H1 (cell line): ENCODE data around the gene TOP3B. TPM values are rescaled to one million over a fixed set of nuclear protein-coding genes. Genes with fewer than 3 reads are reported as not detected.

ENCODE experiments used
- CTCF ChIA-PET: fragments of 300-600 bp; sonication (Branson Sonifier 250); formaldehyde crosslinking; loops from one replicate; lab custom pipeline; 2021; ENCODE audit not compliant: partially characterized antibody; lab: Charles Lee
- POLR2A ChIA-PET: fragments of 300-600 bp; sonication (Branson Sonifier 250); formaldehyde crosslinking; loops from one replicate; lab custom pipeline; 2021; ENCODE audit warnings: inconsistent platforms; ENCODE audit not compliant: partially characterized antibody; lab: Charles Lee
- DNase-seq, 2 experiments: peaks; one replicate each; pipeline versions ENCODE4 v3.0.0 to v3.0.0-alpha.2; 2010 to 2022; ENCODE audit warnings: low spot score in 2 of 2, low read depth in 1 of 2, mixed read lengths in 1 of 2
- FAIRE-seq: peaks from 2 replicates; lab custom pipeline; 2011; peaks lifted over from hg19 to GRCh38; lab: Jason Lieb, UNC
- H2AFZ ChIP-seq: 2 replicates; pipeline ENCODE4 v1.8.1; 2012; ENCODE audit warnings: low read length, inconsistent platforms
- H2AK5ac ChIP-seq: 2 replicates; pipeline ENCODE4 v1.6.1; 2013; ENCODE audit warnings: low read depth, low read length
- H2BK120ac ChIP-seq: replicated peaks from 2 replicates; pipeline ENCODE3; 2013; ENCODE audit warnings: low read depth, low read length, inconsistent platforms
- H2BK12ac ChIP-seq: 2 replicates; pipeline ENCODE4 v1.6.1; 2013; ENCODE audit warnings: low read depth, low read length
- H2BK15ac ChIP-seq: 2 replicates; pipeline ENCODE4 v1.6.1; 2013; ENCODE audit warnings: low read length
- H2BK20ac ChIP-seq: 2 replicates; pipeline ENCODE4 v1.6.1; 2013; ENCODE audit warnings: low read length
- H2BK5ac ChIP-seq: 2 replicates; pipeline ENCODE4 v1.6.1; 2013; ENCODE audit warnings: low read depth, low read length
- H3K14ac ChIP-seq: 2 replicates; pipeline ENCODE4 v1.6.1; 2013; ENCODE audit warnings: inconsistent platforms; ENCODE audit not compliant: insufficient read length
- H3K18ac ChIP-seq: 2 replicates; pipeline ENCODE4 v1.6.1; 2013; ENCODE audit warnings: low read length; ENCODE audit errors: extremely low read depth
- H3K23ac ChIP-seq: 2 replicates; pipeline ENCODE4 v1.6.1; 2013; ENCODE audit warnings: inconsistent platforms; ENCODE audit not compliant: insufficient read length
- H3K23me2 ChIP-seq: 2 replicates; pipeline ENCODE4 v1.6.1; 2013; ENCODE audit warnings: low read depth, low read length
- H3K27ac ChIP-seq: 2 replicates; pipeline ENCODE4 v1.6.1; 2011; ENCODE audit warnings: low read depth, low read length, inconsistent platforms
- H3K27me3 ChIP-seq, 4 experiments: replicated peaks in 1 of 4; 1 replicate in 1 of 4; 2 replicates in 3 of 4; pipeline versions ENCODE4 v1.6.1 to v1.8.1; 2011 to 2013; ENCODE audit warnings: low read length in 3 of 4, mild to moderate bottlenecking in 3 of 4, inconsistent platforms in 2 of 4, mixed read lengths in 2 of 4, moderate library complexity in 1 of 4; ENCODE audit not compliant: control insufficient read depth in 3 of 4, insufficient read depth in 3 of 4; ENCODE audit errors: extremely low read depth in 1 of 4
- H3K36me3 ChIP-seq, 4 experiments: 2 replicates each; pipeline versions ENCODE4 v1.6.1 to v1.8.1; 2011 to 2013; ENCODE audit warnings: mild to moderate bottlenecking in 4 of 4, low read length in 3 of 4, moderate library complexity in 2 of 4, control low read depth in 1 of 4, inconsistent platforms in 1 of 4; ENCODE audit not compliant: insufficient read depth in 4 of 4, control insufficient read depth in 2 of 4
- H3K4ac ChIP-seq: replicated peaks from 2 replicates; pipeline ENCODE3; 2013; ENCODE audit warnings: low read length, low read depth, mixed read lengths, inconsistent platforms; ENCODE audit not compliant: insufficient read length
- H3K4me1 ChIP-seq, 4 experiments: replicated peaks in 1 of 4; 1 replicate in 1 of 4; 2 replicates in 3 of 4; pipeline versions ENCODE4 v1.6.1 to v1.8.1; 2011 to 2013; ENCODE audit warnings: low read length in 3 of 4, inconsistent platforms in 2 of 4, mixed read lengths in 1 of 4; ENCODE audit not compliant: insufficient read depth in 4 of 4, control insufficient read depth in 3 of 4
- H3K4me2 ChIP-seq, 2 experiments: 2 replicates each; pipeline versions ENCODE4 v1.6.1 to v1.8.1; 2011 to 2013; ENCODE audit warnings: low read depth in 2 of 2, low read length in 2 of 2, control low read depth in 1 of 2, inconsistent platforms in 1 of 2, mild to moderate bottlenecking in 1 of 2; ENCODE audit not compliant: insufficient read depth in 1 of 2
- H3K4me3 ChIP-seq, 4 experiments: fragments of 200-600, 300-600 bp in 1 of 4; sonication (generic), shearing (Covaris generic), sonication (Bioruptor Twin) in 1 of 4; 2 replicates each; pipeline versions ENCODE4 v1.5.1 to v1.8.1; 2011 to 2016; ENCODE audit warnings: low read length in 4 of 4, low read depth in 3 of 4, control low read depth in 2 of 4, inconsistent platforms in 2 of 4, mild to moderate bottlenecking in 2 of 4, mixed read lengths in 1 of 4, moderate library complexity in 1 of 4; ENCODE audit not compliant: insufficient read depth in 2 of 4; ENCODE audit errors: extremely low read depth in 1 of 4
- H3K56ac ChIP-seq: replicated peaks from 2 replicates; pipeline ENCODE3; 2013; ENCODE audit warnings: low read depth, mild to moderate bottlenecking, mixed read lengths, low read length, inconsistent platforms; ENCODE audit not compliant: insufficient read length
- H3K79me1 ChIP-seq: 2 replicates; pipeline ENCODE4 v1.6.1; 2013; ENCODE audit warnings: low read depth, low read length, control low read depth
- H3K79me2 ChIP-seq, 2 experiments: 2 replicates each; pipeline versions ENCODE4 v1.6.1 to v1.8.1; 2012 to 2013; ENCODE audit warnings: low read length in 2 of 2, mild to moderate bottlenecking in 2 of 2, inconsistent platforms in 1 of 2; ENCODE audit not compliant: insufficient read depth in 2 of 2, control insufficient read depth in 1 of 2
- H3K9ac ChIP-seq, 4 experiments: replicated peaks in 1 of 4; 1 replicate in 1 of 4; 2 replicates in 3 of 4; pipeline versions ENCODE4 v1.6.1 to v1.8.1; 2011 to 2013; ENCODE audit warnings: low read depth in 3 of 4, low read length in 3 of 4, control low read depth in 2 of 4, mild to moderate bottlenecking in 2 of 4, moderate library complexity in 2 of 4, inconsistent platforms in 1 of 4; ENCODE audit errors: extremely low read depth in 1 of 4
- H3K9me3 ChIP-seq, 2 experiments: 2 replicates each; pipeline versions ENCODE4 v1.6.1 to v1.8.1; 2012 to 2013; ENCODE audit warnings: mild to moderate bottlenecking in 2 of 2, moderate library complexity in 2 of 2, control low read depth in 1 of 2, inconsistent platforms in 1 of 2, low read depth in 1 of 2, low read length in 1 of 2, mixed read lengths in 1 of 2; ENCODE audit not compliant: insufficient read depth in 2 of 2
- H4K20me1 ChIP-seq, 2 experiments: replicated peaks in 1 of 2; 2 replicates each; pipeline versions ENCODE3 to v1.8.1; 2011 to 2013; ENCODE audit warnings: inconsistent platforms in 2 of 2, low read length in 2 of 2, mild to moderate bottlenecking in 1 of 2; ENCODE audit not compliant: insufficient read depth in 2 of 2, control insufficient read depth in 1 of 2
- H4K5ac ChIP-seq: 2 replicates; pipeline ENCODE4 v1.6.1; 2013; ENCODE audit warnings: low read length, low read depth, mixed read lengths, inconsistent platforms; ENCODE audit not compliant: insufficient read length
- H4K8ac ChIP-seq: 2 replicates; pipeline ENCODE4 v1.8.0; 2013; ENCODE audit warnings: mild to moderate bottlenecking, moderate library complexity, low read length, inconsistent platforms; ENCODE audit not compliant: insufficient read depth; ENCODE audit errors: extremely low read depth
- H4K91ac ChIP-seq: replicated peaks from 2 replicates; pipeline ENCODE3; 2013; ENCODE audit warnings: low read length, mixed read lengths, inconsistent platforms; ENCODE audit not compliant: insufficient read length
- CEBPB ChIP-seq: IDR thresholded peaks from 2 replicates; pipeline ENCODE4 v1.6.1; 2012; ENCODE audit warnings: low read depth, low read length
- CREB1 ChIP-seq: IDR thresholded peaks from 2 replicates; pipeline ENCODE4 v1.6.1; 2012; ENCODE audit warnings: inconsistent platforms
- CTBP2 ChIP-seq: IDR thresholded peaks from 2 replicates; pipeline ENCODE4 v1.7.0; 2011; ENCODE audit warnings: borderline replicate concordance, mild to moderate bottlenecking, moderate library complexity, mixed read lengths, low read length; ENCODE audit not compliant: insufficient read depth, insufficient read length
- EP300 ChIP-seq, 2 experiments: IDR thresholded peaks; 1 replicate in 1 of 2; 2 replicates in 1 of 2; pipeline ENCODE4 v1.6.1; 2011 to 2012; ENCODE audit warnings: low read depth in 2 of 2, low read length in 2 of 2, mild to moderate bottlenecking in 2 of 2, borderline replicate concordance in 1 of 2, inconsistent platforms in 1 of 2, moderate library complexity in 1 of 2
- HDAC6 ChIP-seq: IDR thresholded peaks from one replicate; pipeline ENCODE4 v1.7.1; 2012; ENCODE audit warnings: low read depth, mild to moderate bottlenecking, inconsistent platforms, low read length, moderate library complexity
- JUND ChIP-seq: IDR thresholded peaks from 2 replicates; pipeline ENCODE4 v1.6.1; 2011; ENCODE audit warnings: mild to moderate bottlenecking, improper control_type of control experiment, low read length
- MAFK ChIP-seq: IDR thresholded peaks from 2 replicates; pipeline ENCODE4 v1.6.1; 2012; ENCODE audit warnings: low read depth, mild to moderate bottlenecking, improper control_type of control experiment, low read length
- NRF1 ChIP-seq: IDR thresholded peaks from 2 replicates; pipeline ENCODE4 v1.6.1; 2011; ENCODE audit warnings: mild to moderate bottlenecking, low read depth, low read length, improper control_type of control experiment
- RFX5 ChIP-seq: IDR thresholded peaks from 2 replicates; pipeline ENCODE4 v1.6.1; 2011; ENCODE audit warnings: low read depth, low read length, improper control_type of control experiment, borderline replicate concordance
- RNF2 ChIP-seq: fragments of 200-900, 300-1000 bp; sonication (generic); IDR thresholded peaks from 2 replicates; pipeline ENCODE4 v1.7.1; 2016; ENCODE audit warnings: borderline replicate concordance, low read depth, mild to moderate bottlenecking, antibody characterized with exemption, low read length; ENCODE audit not compliant: poor library complexity, severe bottlenecking; ENCODE audit errors: missing control alignments
- SIN3A ChIP-seq, 2 experiments: IDR thresholded peaks in 1 of 2; conservative IDR thresholded peaks in 1 of 2; 2 replicates each; pipeline ENCODE4 v1.6.1; 2011 to 2012; ENCODE audit warnings: low read length in 2 of 2, improper control_type of control experiment in 1 of 2, low read depth in 1 of 2, mild to moderate bottlenecking in 1 of 2
- SP1 ChIP-seq: IDR thresholded peaks from 2 replicates; pipeline ENCODE4 v1.6.1; 2011; ENCODE audit warnings: low read depth, low read length
- SP2 ChIP-seq: IDR thresholded peaks from 2 replicates; pipeline ENCODE4 v1.6.1; 2012; ENCODE audit warnings: mild to moderate bottlenecking, low read length, inconsistent platforms
- TCF12 ChIP-seq: IDR thresholded peaks from 2 replicates; pipeline ENCODE4 v1.6.1; 2011; ENCODE audit warnings: low read depth, mild to moderate bottlenecking, low read length
- WGBS, 2 experiments: shearing (Covaris generic) in 1 of 2; methylation state at CpG; one replicate each; pipeline versions ENCODE4 v1.1.6 to v1.1.7; 2013 to 2015; ENCODE audit warnings: low lambda C conversion rate in 2 of 2, mixed read lengths in 2 of 2, inconsistent platforms in 1 of 2, low coverage in 1 of 2, missing lambda C conversion rate in 1 of 2; ENCODE audit not compliant: insufficient replicate concordance in 2 of 2, insufficient coverage in 1 of 2, insufficient read length in 1 of 2; ENCODE audit errors: extremely low coverage in 1 of 2, missing lambda C conversion rate in 1 of 2; 5-methylcytosine and 5-hydroxymethylcytosine counted together
- polyA plus RNA-seq, 7 experiments: library from polyadenylated mRNA; depleted of rRNA in 3 of 7; stranded (reverse) in 5 of 7; unstranded in 2 of 7; fragments of >200 nt in 5 of 7; fragments of 200-250 nt in 2 of 7; gene quantifications; 1 replicate in 5 of 7; 2 replicates in 1 of 7; 4 replicates in 1 of 7; pipeline versions ENCODE4 v1.2.1 to v1.2.3, GENCODE V29; 2011 to 2013; ENCODE audit warnings: missing spikeins in 2 of 7, mixed read lengths in 2 of 7
- total RNA-seq: library from RNA; stranded (reverse); fragmentation: NEBNext Ultra II Directional; extraction: Animal tissue kit (Norgen Biotek cat#: 25700); gene quantifications from 2 replicates; pipeline ENCODE4 v1.2.1, GENCODE V29; 2021

TOP3B gene
- total and polyA plus RNA-seq, 2 of the 8 experiments (the other 6 are each of a cell fraction or from before 2014, with no cell fraction given): 30.4 to 52.8 TPM

GRCh38 chr22:22022947-22023534 is 40.5 kb upstream of the TOP3B start:
- no peak overlapping the region for H3K23ac ChIP-seq
- H3K4ac ChIP-seq: no peak overlapping the region
- DNase-seq (no peak), FAIRE-seq (no peak)
- no peak overlapping the region for H3K56ac ChIP-seq
- no peak overlapping the region for H4K91ac ChIP-seq
- H3K23me2 ChIP-seq: peaks cover 2% of the 10 kb centered on the region; the same call in 1 of the 2 replicates
- H2BK120ac ChIP-seq: no peak overlapping the region
- no peaks in the 10 kb centered on the region for H3K9me3 ChIP-seq
- H4K8ac ChIP-seq: no peak overlapping the region
- WGBS, 2 experiments: 85% methylated on average over 6 of the region's 6 CpGs; no CpG with 5 or more reads in 1 of the 2 experiments
- H3K14ac ChIP-seq: no peak overlapping the region
- H3K27ac ChIP-seq: no peak overlapping the region
- POLR2A ChIA-PET: no interaction called here
- H3K4me1 ChIP-seq: peaks cover 0 to 10% (median 4%) of the 10 kb centered on the region in 4 experiments; a peak in 4 of 7 replicates
- no peaks in the 10 kb centered on the region for H3K79me2 ChIP-seq
- H3K4me2 ChIP-seq: no peak overlapping the region
- no peaks in the 10 kb centered on the region for H4K20me1 ChIP-seq
- H2BK5ac ChIP-seq: no peak overlapping the region
- no peak overlapping the region for H3K4me3 ChIP-seq
- CTCF ChIA-PET: interaction anchor here (0.6 to 2.1 kb wide), 5 partner anchors 9 to 180 kb away, joined by 3 to 6 read pairs (median 3); no protein-coding TSS in a partner anchor
- no peak overlapping the region for H2BK15ac ChIP-seq
- no peak overlapping the region for H2BK12ac ChIP-seq
- no peak overlapping the region for H2BK20ac ChIP-seq
- H4K5ac ChIP-seq: no peak overlapping the region
- no peaks in the 10 kb centered on the region for H3K79me1 ChIP-seq
- H2AFZ ChIP-seq: no peak overlapping the region
- H3K36me3 ChIP-seq: no peaks in the 10 kb centered on the region
- H3K18ac ChIP-seq: no peak overlapping the region
- H3K9ac ChIP-seq: no peak overlapping the region
- no peak overlapping the region for H2AK5ac ChIP-seq
- peaks cover 4 to 88% (median 72%) of the 10 kb centered on the region in 4 experiments for H3K27me3 ChIP-seq
- TF ChIP-seq HDAC6 (no peak), SP2 (no peak), CEBPB (no peak), MAFK (no peak), SP1 (no peak), NRF1 (no peak), SIN3A (conservative IDR thresholded peaks at IDR 0.05 in 1 of 2, IDR thresholded peaks at IDR 0.05 in 1 of 2; ENCODE audit: low read depth in 1 of 2, low read length in 2 of 2) (no peak), RNF2 (no peak), TCF12 (no peak), CREB1 (no peak), RFX5 (no peak), EP300 (IDR thresholded peaks at IDR 0.05; ENCODE audit: borderline replicate concordance in 1 of 2, low read depth in 2 of 2, low read length in 2 of 2) (no peak), CTBP2 (no peak), JUND (no peak)
